ENCODE results near the gene TARBP2. TPM values are rescaled to one million over a fixed set of nuclear protein-coding genes. Genes with fewer than 3 reads are reported as not detected.

The TARBP2 gene
- total and polyA plus RNA-seq, 2 donors from 2014 or later, result 32.5 to 36.3 TPM

DNA sequence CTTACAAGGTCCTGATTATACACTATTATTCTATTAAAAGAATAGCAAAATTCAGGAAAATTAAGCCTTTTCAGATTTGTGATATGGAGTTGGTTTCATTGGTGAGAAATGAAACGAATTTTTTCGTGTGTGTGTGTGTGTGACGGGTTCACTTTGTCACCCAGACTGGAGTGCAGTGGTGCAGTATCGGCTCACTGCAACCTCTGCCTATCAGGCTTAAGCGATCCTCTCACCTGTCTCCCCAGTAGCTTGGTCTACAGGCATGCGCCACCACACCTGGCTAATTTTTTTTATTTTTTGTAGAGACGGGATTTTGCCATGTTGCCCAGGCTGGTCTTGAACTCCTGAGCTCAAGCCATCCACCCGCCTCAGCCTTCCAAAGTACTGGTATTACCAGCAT, 39.5 kb upstream of the TARBP2 start:
- no peak for FAIRE-seq
- Histone ChIP-seq H3K27ac (ENCODE audit: low read depth in 2 of 2, low read length in 2 of 2) (no peak overlapping the region), H3K36me3 (ENCODE audit: control insufficient read depth in 2 of 3, insufficient read depth in 3 of 3, low read length in 3 of 3) (peaks cover 37 to 97% (median 72%) of the 10 kb centered on the region in 3 donors), H3K4me1 (ENCODE audit: control insufficient read depth in 2 of 3, insufficient read depth in 2 of 3, low read depth in 1 of 3, low read length in 3 of 3) (peaks cover 0 to 23% (median 9%) of the 10 kb centered on the region in 3 donors), H3K4me3 (ENCODE audit: low read length in 3 of 3) (no peak overlapping the region), H3K9ac (ENCODE audit: low read length in 3 of 3) (no peak overlapping the region), H3K9me3 (ENCODE audit: control insufficient read depth in 2 of 3, insufficient read depth in 1 of 3, low read length in 3 of 3) (no peaks in the 10 kb centered on the region), H3K27me3 (ENCODE audit: control insufficient read depth, insufficient read depth, low read length) (no peaks in the 10 kb centered on the region)
- intact Hi-C loops (cut with DNase I), result no loop called here
- DNase-seq, result no peak
- TF ChIP-seq, protein P1, sequence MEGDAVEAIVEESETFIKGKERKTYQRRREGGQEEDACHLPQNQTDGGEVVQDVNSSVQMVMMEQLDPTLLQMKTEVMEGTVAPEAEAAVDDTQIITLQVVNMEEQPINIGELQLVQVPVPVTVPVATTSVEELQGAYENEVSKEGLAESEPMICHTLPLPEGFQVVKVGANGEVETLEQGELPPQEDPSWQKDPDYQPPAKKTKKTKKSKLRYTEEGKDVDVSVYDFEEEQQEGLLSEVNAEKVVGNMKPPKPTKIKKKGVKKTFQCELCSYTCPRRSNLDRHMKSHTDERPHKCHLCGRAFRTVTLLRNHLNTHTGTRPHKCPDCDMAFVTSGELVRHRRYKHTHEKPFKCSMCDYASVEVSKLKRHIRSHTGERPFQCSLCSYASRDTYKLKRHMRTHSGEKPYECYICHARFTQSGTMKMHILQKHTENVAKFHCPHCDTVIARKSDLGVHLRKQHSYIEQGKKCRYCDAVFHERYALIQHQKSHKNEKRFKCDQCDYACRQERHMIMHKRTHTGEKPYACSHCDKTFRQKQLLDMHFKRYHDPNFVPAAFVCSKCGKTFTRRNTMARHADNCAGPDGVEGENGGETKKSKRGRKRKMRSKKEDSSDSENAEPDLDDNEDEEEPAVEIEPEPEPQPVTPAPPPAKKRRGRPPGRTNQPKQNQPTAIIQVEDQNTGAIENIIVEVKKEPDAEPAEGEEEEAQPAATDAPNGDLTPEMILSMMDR (IDR thresholded peaks at IDR 0.05; ENCODE audit: borderline replicate concordance, extremely low read depth, insufficient read depth), result no peak

DNA sequence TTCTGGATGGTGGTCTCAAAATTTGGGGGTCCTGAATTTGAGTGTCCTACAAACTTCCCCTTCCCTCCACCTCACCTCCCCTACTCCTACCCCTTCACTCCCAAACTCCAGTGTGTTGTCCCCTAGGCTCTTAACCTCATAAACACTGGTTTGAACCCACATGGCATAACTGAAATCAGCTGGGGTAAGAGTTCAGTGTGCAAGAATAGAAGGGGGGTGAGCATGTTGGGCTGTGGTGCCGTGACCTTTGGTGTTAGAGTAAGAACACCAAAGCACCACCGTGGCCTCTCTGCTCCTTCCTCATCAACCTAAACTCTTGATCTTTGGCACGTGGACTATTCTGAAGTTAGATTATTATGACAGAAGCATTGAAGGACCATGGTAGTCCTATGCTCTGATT, 38.1 kb upstream of the TARBP2 start:
- Histone ChIP-seq H3K9me3 (ENCODE audit: control insufficient read depth in 2 of 3, insufficient read depth in 1 of 3, low read length in 3 of 3) (no peaks in the 10 kb centered on the region), H3K36me3 (ENCODE audit: control insufficient read depth in 2 of 3, insufficient read depth in 3 of 3, low read length in 3 of 3) (peaks cover 39 to 97% (median 78%) of the 10 kb centered on the region in 3 donors), H3K27ac (ENCODE audit: low read depth in 2 of 2, low read length in 2 of 2) (peak overlapping the region in 1 of 2 donors; percentile 21), H3K4me1 (ENCODE audit: control insufficient read depth in 2 of 3, insufficient read depth in 2 of 3, low read depth in 1 of 3, low read length in 3 of 3) (peaks cover 0 to 23% (median 11%) of the 10 kb centered on the region in 3 donors), H3K27me3 (ENCODE audit: control insufficient read depth, insufficient read depth, low read length) (no peaks in the 10 kb centered on the region), H3K9ac (ENCODE audit: low read length in 3 of 3) (no peak overlapping the region), H3K4me3 (ENCODE audit: low read length in 3 of 3) (no peak overlapping the region)
- no peak for DNase-seq
- FAIRE-seq, result no peak
- intact Hi-C loops (cut with DNase I), result no loop called here
- TF ChIP-seq, protein P1 (IDR thresholded peaks at IDR 0.05; ENCODE audit: borderline replicate concordance, extremely low read depth, insufficient read depth), result no peak

DNA sequence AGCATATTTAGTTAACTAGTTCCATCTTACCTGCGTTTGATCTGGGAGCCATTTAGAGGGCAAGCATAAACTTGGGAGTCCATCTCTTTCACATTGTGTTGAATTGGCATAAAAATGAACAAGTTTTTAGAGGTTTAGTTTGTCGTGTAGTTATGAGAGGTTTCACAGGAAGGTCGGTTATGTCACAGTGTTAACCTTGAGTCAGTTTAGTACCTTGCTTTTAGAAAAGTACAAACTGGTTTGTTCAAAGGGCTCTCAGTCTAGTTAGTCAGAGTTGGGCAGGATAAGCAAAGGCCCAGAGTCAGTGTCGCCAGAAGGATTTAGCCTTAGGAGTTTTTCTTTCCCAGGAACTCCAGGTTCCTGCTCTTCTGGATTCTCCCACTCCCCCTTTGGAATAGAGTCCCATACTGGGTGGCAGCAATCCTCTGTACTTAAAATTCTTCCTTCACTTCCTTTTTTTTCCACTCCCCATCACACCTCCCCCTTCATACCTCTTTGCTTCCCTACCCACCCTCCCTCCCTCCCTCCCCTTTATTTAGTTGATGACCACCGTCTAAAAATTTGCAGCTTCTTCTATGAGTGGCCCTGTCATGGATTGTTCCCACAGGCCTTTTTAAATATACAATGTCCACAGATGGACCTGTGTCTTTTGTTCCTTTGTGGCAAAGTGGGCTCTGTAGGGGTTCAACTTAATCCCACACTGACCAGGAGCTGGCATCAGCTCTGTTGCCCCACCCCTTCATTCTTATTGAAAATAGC, 37.1 kb upstream of the TARBP2 start:
- H3K36me3 ChIP-seq (ENCODE audit: control insufficient read depth in 2 of 3, insufficient read depth in 3 of 3, low read length in 3 of 3), result peaks cover 44 to 98% (median 82%) of the 10 kb centered on the region in 3 donors
- H3K4me3 ChIP-seq (ENCODE audit: low read length in 3 of 3), result no peak overlapping the region
- H3K9ac ChIP-seq (ENCODE audit: low read length in 3 of 3), result peak overlapping the region in 1 of 3 donors; percentile 17
- no peaks in the 10 kb centered on the region for H3K9me3 ChIP-seq (ENCODE audit: control insufficient read depth in 2 of 3, insufficient read depth in 1 of 3, low read length in 3 of 3)
- H3K4me1 ChIP-seq (ENCODE audit: control insufficient read depth in 2 of 3, insufficient read depth in 2 of 3, low read depth in 1 of 3, low read length in 3 of 3), result peaks cover 0 to 23% (median 11%) of the 10 kb centered on the region in 3 donors
- no peak overlapping the region for H3K27ac ChIP-seq (ENCODE audit: low read depth in 2 of 2, low read length in 2 of 2)
- FAIRE-seq, result no peak
- TF ChIP-seq, protein P1 (IDR thresholded peaks at IDR 0.05; ENCODE audit: borderline replicate concordance, extremely low read depth, insufficient read depth), result no peak
- DNase-seq, result no peak
- intact Hi-C loops (cut with DNase I), result no loop called here
- H3K27me3 ChIP-seq (ENCODE audit: control insufficient read depth, insufficient read depth, low read length), result no peaks in the 10 kb centered on the region
